WI38 (cell line): ENCODE results near the gene PDPK1.
"Not testable (repeated sequence)": the region's sequence is repeated elsewhere in the genome, so short reads cannot be mapped to it uniquely, and the experiment has no call there.

Source experiments
- H3K4me3 ChIP-seq: 2 replicates; pipeline ENCODE4 v1.5.1; 2011; ENCODE audit warnings: low read depth, mild to moderate bottlenecking, control low read depth, low read length
- CTCF ChIP-seq: IDR thresholded peaks from 2 replicates; pipeline ENCODE4 v1.5.1; 2012; ENCODE audit warnings: low read depth, mild to moderate bottlenecking, control low read depth, low read length

Gene PDPK1

GRCh38 chr16:2595393-2596205 is 57.8 kb downstream of the PDPK1 start:
- no peak overlapping the region for H3K4me3 ChIP-seq
- TF ChIP-seq CTCF = no peak

- H3K4me3 ChIP-seq = no peak overlapping the region
- TF ChIP-seq CTCF = no peak
These were observed 59.1 kb downstream of the PDPK1 start for GRCh38 chr16:2596747-2597559.

DNA sequence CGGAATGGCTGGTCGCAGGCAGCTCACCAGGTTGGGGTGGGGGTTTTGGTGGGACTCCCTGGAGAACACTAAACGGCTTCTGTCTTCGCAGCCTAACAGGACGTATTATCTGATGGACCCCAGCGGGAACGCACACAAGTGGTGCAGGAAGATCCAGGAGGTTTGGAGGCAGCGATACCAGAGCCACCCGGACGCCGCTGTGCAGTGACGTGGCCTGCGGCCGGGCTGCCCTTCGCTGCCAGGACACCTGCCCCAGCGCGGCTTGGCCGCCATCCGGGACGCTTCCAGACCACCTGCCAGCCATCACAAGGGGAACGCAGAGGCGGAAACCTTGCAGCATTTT is 59.7 kb downstream of the PDPK1 start:
- TF ChIP-seq CTCF = no peak
- no peak overlapping the region for H3K4me3 ChIP-seq

DNA sequence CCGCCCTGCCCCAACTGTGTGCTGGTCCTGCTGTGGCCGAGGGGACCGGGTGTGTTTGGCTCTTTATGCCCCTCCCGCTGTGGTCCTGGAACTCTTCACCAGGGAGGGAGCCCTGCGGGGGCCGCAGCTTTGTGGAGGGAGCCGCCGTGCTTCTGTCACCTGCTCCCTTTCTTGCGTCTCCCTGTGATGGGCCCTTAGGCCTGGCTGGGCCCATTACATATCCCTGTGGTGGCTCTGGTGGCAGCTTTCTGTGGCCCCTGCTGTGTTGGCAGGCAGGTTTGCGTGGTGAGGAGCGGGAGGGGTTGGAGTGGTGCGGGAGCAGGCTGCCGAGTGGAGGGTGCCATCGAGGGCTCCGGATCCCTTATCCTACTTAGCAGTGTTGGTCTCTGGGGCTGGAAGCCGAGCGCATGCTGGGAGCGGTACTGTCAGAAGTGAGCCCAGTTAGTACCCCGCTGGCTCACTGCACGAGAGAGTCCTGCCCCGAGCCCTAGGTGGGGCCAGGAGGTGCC is 60.4 kb downstream of the PDPK1 start:
- no peak for TF ChIP-seq CTCF
- H3K4me3 ChIP-seq = no peak overlapping the region

GRCh38 chr16:2598723-2599122 is 60.9 kb downstream of the PDPK1 start:
- TF ChIP-seq CTCF = no peak
- no peak overlapping the region for H3K4me3 ChIP-seq

- not testable (repeated sequence) for H3K4me3 ChIP-seq
These were observed 61.3 kb downstream of the PDPK1 start for GRCh38 chr16:2599165-2599564.

- not testable (repeated sequence) for H3K4me3 ChIP-seq
These were observed 62.0 kb downstream of the PDPK1 start for GRCh38 chr16:2599785-2600184.

GRCh38 chr16:2601301-2602025 is 63.6 kb downstream of the PDPK1 start:
- not testable (repeated sequence) for H3K4me3 ChIP-seq

DNA sequence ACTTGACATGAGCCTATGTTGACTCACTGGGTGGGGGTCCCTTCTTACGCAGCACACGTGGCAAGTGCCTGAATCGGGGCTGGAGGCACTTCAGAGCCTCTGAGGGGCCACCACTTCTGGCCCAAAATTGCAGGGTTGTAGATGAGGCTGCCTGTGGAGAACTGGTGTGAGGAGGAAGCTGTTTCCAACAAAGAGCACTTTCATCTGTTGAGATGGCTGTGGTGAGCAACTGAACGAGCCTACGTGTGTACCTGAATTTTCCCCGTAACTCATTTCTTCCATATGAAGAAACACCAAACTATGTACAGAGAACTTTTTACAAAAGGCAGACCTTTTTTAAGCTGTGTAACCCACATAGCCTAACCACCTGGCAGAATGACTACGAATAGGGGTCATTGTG is 64.4 kb downstream of the PDPK1 start:
- not testable (repeated sequence) for H3K4me3 ChIP-seq
